ENCODE measurements around the gene TBC1D14. TPM values are rescaled to one million over a fixed set of nuclear protein-coding genes. Genes with fewer than 3 reads are reported as not detected.

TBC1D14 gene
- total and polyA plus RNA-seq, 2 of the 8 experiments (the other 6 are each of a cell fraction or from before 2014, with no cell fraction given), result 45.6 to 48.2 TPM

DNA sequence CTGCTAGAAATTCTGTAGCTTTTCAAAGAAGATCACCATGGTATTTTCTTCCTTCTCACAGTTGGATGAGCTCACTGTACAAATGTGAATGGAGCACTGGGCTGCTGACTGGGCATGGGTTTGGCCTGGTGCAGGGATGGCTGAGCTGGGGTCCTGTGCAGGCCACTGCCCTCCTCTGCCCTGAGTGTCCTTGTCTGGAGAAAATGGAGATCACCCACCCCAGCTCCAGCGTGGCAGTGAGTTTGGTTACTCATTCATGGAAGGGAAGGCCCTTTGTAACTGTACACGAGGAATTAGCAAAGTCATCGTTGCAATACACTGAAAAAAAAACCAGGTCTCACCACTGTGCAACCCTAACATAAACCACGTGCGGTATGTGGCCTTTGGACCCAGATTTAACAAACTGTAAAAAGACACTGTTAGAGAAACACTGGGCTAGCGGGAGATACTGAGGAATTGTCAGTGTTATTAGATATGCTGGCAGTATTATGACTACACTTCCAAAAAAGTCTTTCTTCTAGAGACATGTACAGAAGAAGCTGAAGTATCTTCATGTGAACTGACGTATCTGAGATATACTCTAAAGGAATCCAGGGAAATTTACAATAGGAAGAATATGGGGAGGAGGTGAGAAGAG lies 16.1 kb upstream of the TBC1D14 start:
- Histone ChIP-seq H3K18ac (ENCODE audit: extremely low read depth, low read length) (no peak overlapping the region), H2AK5ac (ENCODE audit: low read depth, low read length) (no peak overlapping the region), H3K4ac (replicated peaks; ENCODE audit: insufficient read length, low read depth, low read length) (no peak overlapping the region), H3K9ac (replicated peaks in 1 of 4; ENCODE audit: extremely low read depth in 1 of 4, low read depth in 3 of 4, low read length in 3 of 4) (no peak overlapping the region), H3K23ac (ENCODE audit: insufficient read length) (no peak overlapping the region), H3K14ac (ENCODE audit: insufficient read length) (no peak overlapping the region), H3K79me2 (ENCODE audit: control insufficient read depth in 1 of 2, insufficient read depth in 2 of 2, low read length in 2 of 2) (no peaks in the 10 kb centered on the region), H3K36me3 (ENCODE audit: control insufficient read depth in 2 of 4, insufficient read depth in 4 of 4, low read length in 3 of 4) (no peaks in the 10 kb centered on the region), H3K9me3 (ENCODE audit: insufficient read depth in 2 of 2, low read depth in 1 of 2, low read length in 1 of 2) (no peaks in the 10 kb centered on the region), H3K56ac (replicated peaks; ENCODE audit: insufficient read length, low read depth, low read length) (no peak overlapping the region), H4K91ac (replicated peaks; ENCODE audit: insufficient read length, low read length) (no peak overlapping the region), H3K4me2 (ENCODE audit: insufficient read depth in 1 of 2, low read depth in 2 of 2, low read length in 2 of 2) (no peak overlapping the region), H3K4me3 (ENCODE audit: extremely low read depth in 1 of 4, insufficient read depth in 2 of 4, low read depth in 3 of 4, low read length in 4 of 4) (no peak overlapping the region), H4K20me1 (replicated peaks in 1 of 2; ENCODE audit: control insufficient read depth in 1 of 2, insufficient read depth in 2 of 2, low read length in 2 of 2) (no peaks in the 10 kb centered on the region), H3K79me1 (ENCODE audit: low read depth, low read length) (no peaks in the 10 kb centered on the region), H2BK5ac (ENCODE audit: low read depth, low read length) (no peak overlapping the region), H2BK12ac (ENCODE audit: low read depth, low read length) (no peak overlapping the region), H2BK15ac (ENCODE audit: low read length) (no peak overlapping the region), H2AFZ (ENCODE audit: low read length) (no peak overlapping the region), H3K27ac (ENCODE audit: low read depth, low read length) (no peak overlapping the region), H3K23me2 (ENCODE audit: low read depth, low read length) (no peaks in the 10 kb centered on the region), H3K27me3 (replicated peaks in 1 of 4; ENCODE audit: control insufficient read depth in 3 of 4, extremely low read depth in 1 of 4, insufficient read depth in 3 of 4, low read length in 3 of 4) (no peaks in the 10 kb centered on the region), H2BK20ac (ENCODE audit: low read length) (no peak overlapping the region), H3K4me1 (replicated peaks in 1 of 4; ENCODE audit: control insufficient read depth in 3 of 4, insufficient read depth in 4 of 4, low read length in 3 of 4) (no peaks in the 10 kb centered on the region; a peak in 1 of 7 replicates), H4K8ac (ENCODE audit: extremely low read depth, insufficient read depth, low read length) (no peak overlapping the region), H2BK120ac (replicated peaks; ENCODE audit: low read depth, low read length) (no peak overlapping the region), H4K5ac (ENCODE audit: insufficient read length, low read depth, low read length) (no peak overlapping the region)
- FAIRE-seq (no peak), DNase-seq (ENCODE audit: low read depth in 1 of 2, low spot score in 2 of 2) (no peak)
- ChIA-PET CTCF (ENCODE audit: partially characterized antibody) (interaction anchor here (0.6 to 3.7 kb wide), 14 partner anchors 7 to 1214 kb away, joined by 3 to 12 read pairs (median 4); partner anchors contain the start of gene TBC1D14), POLR2A (ENCODE audit: partially characterized antibody) (interaction anchor here (0.9 to 1.9 kb wide), 2 partner anchors 15 to 18 kb away, joined by 4 to 7 read pairs; partner anchors contain the start of gene TBC1D14)
- no peak for TF ChIP-seq SUZ12 (IDR thresholded peaks at IDR 0.05; ENCODE audit: low read length)
- no peak for TF ChIP-seq YY1 (IDR thresholded peaks at IDR 0.05; ENCODE audit: low read depth, low read length)
- TF ChIP-seq KDM4A (IDR thresholded peaks at IDR 0.05; ENCODE audit: low read depth, low read length, severe bottlenecking), result no peak
- no peak for TF ChIP-seq POLR2A (IDR thresholded peaks at IDR 0.05; ENCODE audit: control extremely low read depth in 1 of 2, low read depth in 2 of 2, low read length in 2 of 2)
- no peak for TF ChIP-seq BRCA1 (IDR thresholded peaks at IDR 0.05; ENCODE audit: low read depth, low read length)
- TF ChIP-seq BACH1 (IDR thresholded peaks at IDR 0.05; ENCODE audit: low read length), result no peak
- TF ChIP-seq MAFK (IDR thresholded peaks at IDR 0.05; ENCODE audit: low read depth, low read length), result no peak
- TF ChIP-seq CEBPB (IDR thresholded peaks at IDR 0.05; ENCODE audit: low read depth, low read length), result no peak
- TF ChIP-seq CREB1 (IDR thresholded peaks at IDR 0.05), result no peak
- TF ChIP-seq TCF12 (IDR thresholded peaks at IDR 0.05; ENCODE audit: low read depth, low read length), result no peak
- no peak for TF ChIP-seq NRF1 (IDR thresholded peaks at IDR 0.05; ENCODE audit: low read depth, low read length)
- 87% methylated on average over 7 of the region's 7 CpGs; no CpG with 5 or more reads in 1 of the 2 experiments for WGBS, 2 experiments (ENCODE audit: extremely low coverage in 1 of 2, insufficient coverage in 1 of 2, insufficient read length in 1 of 2, insufficient replicate concordance in 2 of 2, low coverage in 1 of 2, low lambda C conversion rate in 2 of 2, missing lambda C conversion rate in 1 of 2)
